Nephron (organoid): ENCODE measurements around the gene SEPTIN12.

ENCODE experiments used
- H3K27ac Mint-ChIP-seq, 3 experiments: 2 replicates each; pipeline ENCODE4 v1.8.0; 2020; ENCODE audit warnings: mixed read lengths in 3 of 3, mild to moderate bottlenecking in 2 of 3, moderate library complexity in 1 of 3
- H3K27me3 Mint-ChIP-seq: 2 replicates; pipeline ENCODE4 v1.8.0; 2021; ENCODE audit warnings: low read depth, mild to moderate bottlenecking, moderate library complexity, mixed read lengths
- H3K36me3 Mint-ChIP-seq: 2 replicates; pipeline ENCODE4 v1.8.0; 2020; ENCODE audit warnings: low read depth, mixed read lengths
- H3K4me1 Mint-ChIP-seq: 2 replicates; pipeline ENCODE4 v1.8.0; 2020; ENCODE audit warnings: mixed read lengths
- H3K4me3 Mint-ChIP-seq, 3 experiments: 2 replicates each; pipeline ENCODE4 v1.8.0; 2020; ENCODE audit warnings: mild to moderate bottlenecking in 3 of 3, mixed read lengths in 3 of 3, moderate library complexity in 2 of 3
- H3K9me3 Mint-ChIP-seq: 2 replicates; pipeline ENCODE4 v1.8.0; 2020; ENCODE audit warnings: mixed read lengths
- CTCF ChIP-seq, 3 experiments: fragments of 200-600 bp; sonication (generic); IDR thresholded peaks; one replicate each; pipeline ENCODE4 v1.5.0; 2021; ENCODE audit warnings: antibody characterized with exemption in 3 of 3; ENCODE audit not compliant: unreplicated experiment in 3 of 3

SEPTIN12 gene

GRCh38 chr16:4797805-4798252 is 9.7 kb upstream of the SEPTIN12 start:
- no peak for TF ChIP-seq CTCF (IDR thresholded peaks at IDR 0.05; ENCODE audit: unreplicated experiment in 3 of 3)
- Mint-ChIP-seq H3K27ac (no peak overlapping the region), H3K4me1 (peaks cover 6% of the 10 kb centered on the region), H3K9me3 (no peaks in the 10 kb centered on the region), H3K4me3 (no peak overlapping the region), H3K27me3 (no peaks in the 10 kb centered on the region), H3K36me3 (peaks cover 4% of the 10 kb centered on the region)

- H3K4me3 Mint-ChIP-seq, result no peak overlapping the region
Observed at GRCh38 chr16:4796982-4797804, 9.0 kb upstream of the SEPTIN12 start.

GRCh38 chr16:4795828-4796572 is 7.9 kb upstream of the SEPTIN12 start:
- no peaks in the 10 kb centered on the region for H3K9me3 Mint-ChIP-seq
- H3K4me3 Mint-ChIP-seq, result no peak overlapping the region
- H3K27ac Mint-ChIP-seq, result no peak overlapping the region
- no peaks in the 10 kb centered on the region for H3K27me3 Mint-ChIP-seq
- peaks cover 4% of the 10 kb centered on the region for H3K36me3 Mint-ChIP-seq
- peaks cover 6% of the 10 kb centered on the region for H3K4me1 Mint-ChIP-seq
- TF ChIP-seq CTCF (IDR thresholded peaks at IDR 0.05; ENCODE audit: unreplicated experiment in 3 of 3), result no peak

More at GRCh38 chr16:4796982-4797804, 9.0 kb upstream of the SEPTIN12 start:
- H3K36me3 Mint-ChIP-seq, result peaks cover 4% of the 10 kb centered on the region
- H3K9me3 Mint-ChIP-seq, result no peaks in the 10 kb centered on the region
- no peak overlapping the region for H3K27ac Mint-ChIP-seq
- H3K4me1 Mint-ChIP-seq, result peaks cover 6% of the 10 kb centered on the region
- no peaks in the 10 kb centered on the region for H3K27me3 Mint-ChIP-seq
- no peak for TF ChIP-seq CTCF (IDR thresholded peaks at IDR 0.05; ENCODE audit: unreplicated experiment in 3 of 3)

- H3K9me3 Mint-ChIP-seq, result no peaks in the 10 kb centered on the region
- H3K4me3 Mint-ChIP-seq, result no peak within 1 kb of the TSS
- no peak within 1 kb of the TSS for H3K27ac Mint-ChIP-seq
- H3K4me1 Mint-ChIP-seq, result peaks cover under 1% of the 10 kb centered on the region
- no peak for TF ChIP-seq CTCF (IDR thresholded peaks at IDR 0.05; ENCODE audit: unreplicated experiment in 3 of 3)
- H3K27me3 Mint-ChIP-seq, result no peaks in the 10 kb centered on the region
- H3K36me3 Mint-ChIP-seq, result peaks cover 4% of the 10 kb centered on the region
Observed at GRCh38 chr16:4795181-4795827, 7.2 kb upstream of the SEPTIN12 start, which contains the start of gene SMIM22. Gene SMIM22, plus strand, starts transcription at chr16:4795369. Its CDS starts 366 bp downstream, at chr16:4795735.

- peaks cover 4% of the 10 kb centered on the region for H3K36me3 Mint-ChIP-seq
- H3K27me3 Mint-ChIP-seq, result no peaks in the 10 kb centered on the region
- no peaks in the 10 kb centered on the region for H3K4me1 Mint-ChIP-seq
- H3K27ac Mint-ChIP-seq, result no peak overlapping the region
- no peaks in the 10 kb centered on the region for H3K9me3 Mint-ChIP-seq
- no peak for TF ChIP-seq CTCF (IDR thresholded peaks at IDR 0.05; ENCODE audit: unreplicated experiment in 3 of 3)
- no peak overlapping the region for H3K4me3 Mint-ChIP-seq
Observed at GRCh38 chr16:4792951-4793513, 4.9 kb upstream of the SEPTIN12 start.
